OCI-LY1 (cell line): Measurements from ENCODE around the gene UBE2S.

Experiments used
- CTCF ChIP-seq: fragments of 200-600 bp; sonication (generic), shearing (Covaris generic); IDR thresholded peaks from 2 replicates; pipeline ENCODE4 v1.5.1; 2017; ENCODE audit warnings: mild to moderate bottlenecking, antibody characterized with exemption, low read length, moderate library complexity, mixed read lengths
- EZH2 ChIP-seq: fragments of 200-600 bp; sonication (generic), shearing (Covaris generic); IDR thresholded peaks from 2 replicates; pipeline ENCODE4 v1.8.0; 2017; ENCODE audit warnings: borderline replicate concordance, mixed run types, mild to moderate bottlenecking, antibody characterized with exemption, low read length, moderate library complexity, mixed read lengths

- TF ChIP-seq CTCF (no peak), EZH2 (no peak)
Observed at GRCh38 chr19:55433292-55433691, 25.7 kb upstream of the UBE2S start.
